HEK293 (cell line): ENCODE results near the gene ZNF460.

Experiments
- BCL11A ChIP-seq: fragments of 450-650 bp; formaldehyde crosslinking; IDR thresholded peaks from 2 replicates; pipeline ENCODE4 v1.5.1; 2016; ENCODE audit warnings: low read depth, missing biosample characterization, missing genetic modification characterization
- BCL11B ChIP-seq: fragments of 450-650 bp; formaldehyde crosslinking; IDR thresholded peaks from 2 replicates; pipeline ENCODE4 v1.5.1; 2016; ENCODE audit warnings: low read depth, missing biosample characterization, missing genetic modification characterization
- GLI4 ChIP-seq: fragments of 450-650 bp; formaldehyde crosslinking; IDR thresholded peaks from 2 replicates; pipeline ENCODE4 v1.5.1; 2016; ENCODE audit warnings: missing biosample characterization, missing genetic modification characterization
- KLF10 ChIP-seq: fragments of 450-650 bp; IDR thresholded peaks from 2 replicates; pipeline ENCODE4 v1.5.1; 2018; ENCODE audit warnings: missing biosample characterization, mild to moderate bottlenecking, missing genetic modification characterization
- KLF16 ChIP-seq: fragments of 450-650 bp; formaldehyde crosslinking; IDR thresholded peaks from 2 replicates; pipeline ENCODE4 v1.5.1; 2017; ENCODE audit warnings: missing biosample characterization, missing genetic modification characterization
- KLF17 ChIP-seq: fragments of 450-650 bp; formaldehyde crosslinking; IDR thresholded peaks from 2 replicates; pipeline ENCODE4 v1.5.1; 2016; ENCODE audit warnings: missing biosample characterization, missing genetic modification characterization
- SCRT2 ChIP-seq: fragments of 450-650 bp; formaldehyde crosslinking; IDR thresholded peaks from 2 replicates; pipeline ENCODE4 v1.5.1; 2016; ENCODE audit warnings: missing biosample characterization, missing genetic modification characterization
- SP2 ChIP-seq: fragments of 450-650 bp; formaldehyde crosslinking; IDR thresholded peaks from 2 replicates; pipeline ENCODE4 v1.5.1; 2016; ENCODE audit warnings: missing biosample characterization, missing genetic modification characterization
- SP7 ChIP-seq: fragments of 450-650 bp; formaldehyde crosslinking; IDR thresholded peaks from 2 replicates; pipeline ENCODE4 v1.5.1; 2016; ENCODE audit warnings: missing biosample characterization, missing genetic modification characterization
- ZBTB20 ChIP-seq: fragments of 450-650 bp; formaldehyde crosslinking; IDR thresholded peaks from 2 replicates; pipeline ENCODE4 v1.5.1; 2016; ENCODE audit warnings: missing biosample characterization, missing genetic modification characterization
- ZBTB21 ChIP-seq: fragments of 450-650 bp; formaldehyde crosslinking; IDR thresholded peaks from 2 replicates; pipeline ENCODE4 v1.5.1; 2017; ENCODE audit warnings: missing biosample characterization, missing genetic modification characterization
- ZBTB8A ChIP-seq: fragments of 450-650 bp; formaldehyde crosslinking; IDR thresholded peaks from 2 replicates; pipeline ENCODE4 v1.5.1; 2016; ENCODE audit warnings: missing biosample characterization, missing genetic modification characterization
- ZNF10 ChIP-seq: fragments of 450-650 bp; formaldehyde crosslinking; IDR thresholded peaks from 2 replicates; pipeline ENCODE4 v1.5.1; 2017; ENCODE audit warnings: missing biosample characterization, missing genetic modification characterization
- ZNF112 ChIP-seq: fragments of 450-650 bp; formaldehyde crosslinking; IDR thresholded peaks from 2 replicates; pipeline ENCODE4 v1.5.0; 2017; ENCODE audit warnings: missing biosample characterization, missing genetic modification characterization
- ZNF133 ChIP-seq: fragments of 450-650 bp; formaldehyde crosslinking; IDR thresholded peaks from 2 replicates; pipeline ENCODE4 v1.5.1; 2016; ENCODE audit warnings: missing biosample characterization, missing genetic modification characterization
- ZNF138 ChIP-seq: fragments of 450-650 bp; formaldehyde crosslinking; IDR thresholded peaks from 2 replicates; pipeline ENCODE4 v1.5.1; 2016; ENCODE audit warnings: missing biosample characterization, missing genetic modification characterization, borderline replicate concordance
- ZNF146 ChIP-seq: fragments of 450-650 bp; formaldehyde crosslinking; IDR thresholded peaks from 2 replicates; pipeline ENCODE4 v1.5.1; 2016; ENCODE audit warnings: missing biosample characterization, missing genetic modification characterization
- ZNF155 ChIP-seq: fragments of 450-650 bp; formaldehyde crosslinking; IDR thresholded peaks from 2 replicates; pipeline ENCODE4 v1.5.1; 2016; ENCODE audit warnings: missing biosample characterization, missing genetic modification characterization
- ZNF169 ChIP-seq: fragments of 450-650 bp; formaldehyde crosslinking; IDR thresholded peaks from 2 replicates; pipeline ENCODE4 v1.5.1; 2016; ENCODE audit warnings: missing biosample characterization, missing genetic modification characterization
- ZNF202 ChIP-seq: fragments of 450-650 bp; formaldehyde crosslinking; IDR thresholded peaks from 2 replicates; pipeline ENCODE4 v1.5.1; 2016; ENCODE audit warnings: missing biosample characterization, missing genetic modification characterization, borderline replicate concordance
- ZNF239 ChIP-seq: fragments of 450-650 bp; formaldehyde crosslinking; IDR thresholded peaks from 2 replicates; pipeline ENCODE4 v1.5.1; 2016; ENCODE audit warnings: missing biosample characterization, missing genetic modification characterization
- ZNF26 ChIP-seq: fragments of 450-650 bp; formaldehyde crosslinking; IDR thresholded peaks from 2 replicates; pipeline ENCODE4 v1.5.1; 2016; ENCODE audit warnings: missing biosample characterization, missing genetic modification characterization
- ZNF274 ChIP-seq, 2 experiments: fragments of 200-500 bp in 1 of 2; fragments of 450-650 bp in 1 of 2; sonication (Bioruptor generic) in 1 of 2; formaldehyde crosslinking in 1 of 2; IDR thresholded peaks; 2 replicates each; pipeline versions ENCODE4 v1.5.1 to v1.6.1; 2014 to 2016; ENCODE audit warnings: borderline replicate concordance in 1 of 2, inconsistent platforms in 1 of 2, low read length in 1 of 2, missing biosample characterization in 1 of 2, missing genetic modification characterization in 1 of 2
- ZNF280C ChIP-seq: fragments of 450-650 bp; formaldehyde crosslinking; IDR thresholded peaks from 2 replicates; pipeline ENCODE4 v1.5.1; 2016; ENCODE audit warnings: missing biosample characterization, missing genetic modification characterization
- ZNF366 ChIP-seq: fragments of 450-650 bp; formaldehyde crosslinking; conservative IDR thresholded peaks from 2 replicates; pipeline ENCODE4 v1.5.1; 2016; ENCODE audit warnings: missing biosample characterization, missing genetic modification characterization
- ZNF416 ChIP-seq: fragments of 450-650 bp; formaldehyde crosslinking; IDR thresholded peaks from 2 replicates; pipeline ENCODE4 v1.5.1; 2016; ENCODE audit warnings: missing biosample characterization, missing genetic modification characterization
- ZNF521 ChIP-seq: fragments of 450-650 bp; formaldehyde crosslinking; IDR thresholded peaks from 2 replicates; pipeline ENCODE4 v1.5.1; 2017; ENCODE audit warnings: missing biosample characterization, mild to moderate bottlenecking, missing genetic modification characterization
- ZNF585B ChIP-seq: fragments of 450-650 bp; formaldehyde crosslinking; IDR thresholded peaks from 2 replicates; pipeline ENCODE4 v1.5.1; 2016; ENCODE audit warnings: missing biosample characterization, missing genetic modification characterization
- ZNF600 ChIP-seq: fragments of 450-650 bp; formaldehyde crosslinking; IDR thresholded peaks from 2 replicates; pipeline ENCODE4 v1.5.1; 2016; ENCODE audit warnings: missing biosample characterization, missing genetic modification characterization
- ZNF621 ChIP-seq: fragments of 450-650 bp; formaldehyde crosslinking; IDR thresholded peaks from 2 replicates; pipeline ENCODE4 v1.5.1; 2017; ENCODE audit warnings: missing biosample characterization, missing genetic modification characterization
- ZNF623 ChIP-seq: fragments of 450-650 bp; formaldehyde crosslinking; IDR thresholded peaks from 2 replicates; pipeline ENCODE4 v1.5.1; 2016; ENCODE audit warnings: missing biosample characterization, missing genetic modification characterization
- ZNF626 ChIP-seq: fragments of 450-650 bp; sonication (Bioruptor Pico); formaldehyde crosslinking; IDR thresholded peaks from 2 replicates; pipeline ENCODE4 v1.5.1; 2018; ENCODE audit warnings: missing biosample characterization, missing genetic modification characterization, inconsistent platforms
- ZNF664 ChIP-seq: fragments of 450-650 bp; formaldehyde crosslinking; IDR thresholded peaks from 2 replicates; pipeline ENCODE4 v1.5.1; 2016; ENCODE audit warnings: missing biosample characterization, missing genetic modification characterization
- ZNF692 ChIP-seq: fragments of 450-650 bp; formaldehyde crosslinking; IDR thresholded peaks from 2 replicates; pipeline ENCODE4 v1.5.1; 2016; ENCODE audit warnings: missing biosample characterization, missing genetic modification characterization
- ZNF701 ChIP-seq: fragments of 450-650 bp; formaldehyde crosslinking; IDR thresholded peaks from 2 replicates; pipeline ENCODE4 v1.5.1; 2016; ENCODE audit warnings: missing biosample characterization, missing genetic modification characterization
- ZNF707 ChIP-seq: fragments of 450-650 bp; formaldehyde crosslinking; IDR thresholded peaks from 2 replicates; pipeline ENCODE4 v1.5.1; 2016; ENCODE audit warnings: missing biosample characterization, missing genetic modification characterization
- ZNF837 ChIP-seq: fragments of 450-650 bp; formaldehyde crosslinking; IDR thresholded peaks from 2 replicates; pipeline ENCODE4 v1.5.1; 2016; ENCODE audit warnings: missing biosample characterization, missing genetic modification characterization

Gene ZNF460

GRCh38 chr19:57279418-57280164 is 694 bp upstream of the ZNF460 start (continued):
- TF ChIP-seq ZNF626 (tag by site-specific recombination) (0 out of 2 replicates have a peak, but pooled peaks have one; percentile 21), ZNF701 (no peak), SCRT2 (tag by site-specific recombination) (no peak; the same call in 1 of the 2 replicates), ZBTB8A (peak; percentile 97), ZBTB20 (peak; percentile 83), ZNF521 (no peak), ZNF623 (tag by site-specific recombination) (no peak), ZNF274 (IDR thresholded peaks at IDR 0.05; ENCODE audit: low read length) (no peak), ZNF274 (tag by site-specific recombination; IDR thresholded peaks at IDR 0.05; ENCODE audit: borderline replicate concordance) (no peak), ZNF585B (tag by site-specific recombination) (no peak), ZNF707 (tag by site-specific recombination) (no peak), SP2 (tag by site-specific recombination) (peak; percentile 17), BCL11A (no peak), ZNF138 (tag by site-specific recombination) (no peak), BCL11B (tag by site-specific recombination) (no peak), ZNF239 (tag by site-specific recombination) (no peak), ZNF169 (tag by site-specific recombination) (no peak), ZNF26 (tag by site-specific recombination) (no peak), ZNF112 (tag by site-specific recombination) (no peak), ZNF416 (tag by site-specific recombination) (no peak), GLI4 (tag by site-specific recombination) (no peak), ZNF837 (tag by site-specific recombination) (no peak), ZNF10 (tag by site-specific recombination) (0 out of 2 replicates have a peak, but pooled peaks have one; percentile 8), KLF16 (peak; percentile 18; the same call in 1 of the 2 replicates), ZNF366 (no peak), ZBTB21 (tag by site-specific recombination) (peak; percentile 13; the same call in 1 of the 2 replicates), ZNF600 (tag by site-specific recombination) (no peak), KLF17 (tag by site-specific recombination) (no peak), ZNF692 (tag by site-specific recombination) (peak; percentile 74), ZNF146 (no peak), ZNF280C (no peak), ZNF621 (tag by site-specific recombination) (no peak), ZNF202 (tag by site-specific recombination) (no peak), ZNF133 (no peak), ZNF155 (tag by site-specific recombination) (no peak), ZNF664 (tag by site-specific recombination) (no peak), SP7 (peak; percentile 42; the same call in 1 of the 2 replicates), KLF10 (tag by site-specific recombination) (no peak)
